K562 (cell line): ENCODE results near the gene OR6S1. TPM values are rescaled to one million over a fixed set of nuclear protein-coding genes. Genes with fewer than 3 reads are reported as not detected.

Source experiments
- ATAC-seq: fragments of 200-7000 bp; cut with Tn5 transposase; 3 replicates; pipeline ENCODE4 v1.9.1; 2020; ENCODE audit warnings: moderate library complexity
- BruUV-seq: library from RNA; stranded (reverse); fragments of 400-500 nt; replicated peaks from 2 replicates; lab custom pipeline; 2021; lab: Mats Ljungman, UMichigan
- CTCF ChIA-PET: fragments of 300-600 bp; formaldehyde crosslinking; extraction: SDS; loops from one replicate; lab custom pipeline; 2021; ENCODE audit warnings: low intra/inter-chr PET ratio; lab: Yijun Ruan, JAX
- POLR2A ChIA-PET: fragments of 300-600, 350-650 bp; sonication (Branson Sonifier 250); formaldehyde crosslinking; extraction: SDS; loops from one replicate; lab custom pipeline; 2021; ENCODE audit warnings: antibody characterized with exemption, inconsistent platforms; lab: Yijun Ruan, JAX
- DNase-seq, 4 experiments: peaks; one replicate each; pipeline versions ENCODE4 v3.0.0 to v3.0.0-alpha.2; 2011 to 2018; ENCODE audit warnings: low spot score in 3 of 4, mixed read lengths in 3 of 4; ENCODE audit errors: extremely low read depth in 1 of 4
- FAIRE-seq: peaks from 2 replicates; lab custom pipeline; 2011; peaks lifted over from hg19 to GRCh38; lab: Jason Lieb, UNC
- H2AFZ ChIP-seq: 2 replicates; pipeline ENCODE4 v1.6.0; 2011; ENCODE audit warnings: low read depth, low read length, control low read depth, inconsistent platforms
- H3K27ac ChIP-seq: fragments of 200-600 bp; 3 replicates; pipeline ENCODE4 v1.8.0; 2011; ENCODE audit warnings: low read depth, mild to moderate bottlenecking, control low read depth, inconsistent platforms, low read length, moderate library complexity, mixed read lengths; ENCODE audit errors: extremely low read depth
- H3K27me3 ChIP-seq, 2 experiments: fragments of 300-600 bp in 1 of 2; 2 replicates in 1 of 2; 3 replicates in 1 of 2; pipeline versions ENCODE4 v1.6.0 to v1.8.0; 2011; ENCODE audit warnings: inconsistent platforms in 2 of 2, low read length in 2 of 2, mild to moderate bottlenecking in 1 of 2, mixed read lengths in 1 of 2, moderate library complexity in 1 of 2; ENCODE audit not compliant: control insufficient read depth in 2 of 2, insufficient read depth in 2 of 2
- H3K36me3 ChIP-seq: fragments of 300-600 bp; 3 replicates; pipeline ENCODE4 v1.8.0; 2011; ENCODE audit warnings: mild to moderate bottlenecking, low read length, inconsistent platforms; ENCODE audit not compliant: control insufficient read depth, insufficient read depth
- H3K4me1 ChIP-seq, 2 experiments: fragments of 200-600 bp in 1 of 2; replicated peaks in 1 of 2; 2 replicates in 1 of 2; 3 replicates in 1 of 2; pipeline versions ENCODE4 v1.5.1 to v1.8.0; 2011; ENCODE audit warnings: inconsistent platforms in 2 of 2, low read length in 2 of 2, mild to moderate bottlenecking in 1 of 2, mixed read lengths in 1 of 2, moderate library complexity in 1 of 2; ENCODE audit not compliant: control insufficient read depth in 2 of 2, insufficient read depth in 2 of 2
- H3K4me2 ChIP-seq: 2 replicates; pipeline ENCODE4 v1.6.1; 2011; ENCODE audit warnings: low read length, control low read depth, inconsistent platforms, mixed read lengths; ENCODE audit not compliant: insufficient read depth
- H3K4me3 ChIP-seq: fragments of 200-600 bp; sonication (generic), shearing (Covaris generic); 2 replicates; pipeline ENCODE4 v1.5.1; 2016; ENCODE audit warnings: control low read depth, inconsistent platforms
- H3K79me2 ChIP-seq: fragments of 200-600 bp; 3 replicates; pipeline ENCODE4 v1.8.0; 2011; ENCODE audit warnings: low read length, inconsistent platforms; ENCODE audit not compliant: control insufficient read depth, insufficient read depth
- H3K9ac ChIP-seq, 2 experiments: 2 replicates each; pipeline versions ENCODE4 v1.6.0 to v1.6.1; 2011; ENCODE audit warnings: low read depth in 2 of 2, low read length in 2 of 2, control low read depth in 1 of 2, inconsistent platforms in 1 of 2, mild to moderate bottlenecking in 1 of 2, mixed read lengths in 1 of 2; ENCODE audit not compliant: insufficient read depth in 1 of 2
- H3K9me1 ChIP-seq: one replicate; pipeline ENCODE4 v1.6.0; 2011; ENCODE audit warnings: inconsistent platforms, mild to moderate bottlenecking, low read length, moderate library complexity; ENCODE audit not compliant: control insufficient read depth, insufficient read depth
- H3K9me3 ChIP-seq: replicated peaks from 2 replicates; pipeline ENCODE4 v1.5.1; 2011; ENCODE audit warnings: low read depth, low read length, inconsistent platforms; ENCODE audit not compliant: control insufficient read depth, insufficient read depth
- H4K20me1 ChIP-seq: replicated peaks from 2 replicates; pipeline ENCODE4 v1.6.1; 2011; ENCODE audit warnings: low read length, inconsistent platforms, mixed read lengths; ENCODE audit not compliant: control insufficient read depth, insufficient read depth
- CEBPG ChIP-seq, 3 experiments: fragments of 200-800 bp in 1 of 3; sonication (Bioruptor generic) in 1 of 3; sonication (generic) in 1 of 3; formaldehyde crosslinking in 1 of 3; IDR thresholded peaks in 2 of 3; conservative IDR thresholded peaks in 1 of 3; 2 replicates each; pipeline versions ENCODE4 v1.6.1 to v1.8.0; 2016 to 2022; ENCODE audit warnings: missing compliant biosample characterization in 2 of 3, missing genetic modification characterization in 2 of 3, mild to moderate bottlenecking in 1 of 3, missing genetic modification reagents in 1 of 3
- NR4A1 ChIP-seq, 2 experiments: fragments of 250-450 bp in 1 of 2; fragments of 450-650 bp in 1 of 2; sonication (Bioruptor Pico) in 1 of 2; IDR thresholded peaks; 2 replicates each; pipeline versions ENCODE4 v1.4.0 to v1.6.1; 2016 to 2020; ENCODE audit warnings: mild to moderate bottlenecking in 2 of 2, missing compliant biosample characterization in 1 of 2, missing genetic modification characterization in 1 of 2, moderate library complexity in 1 of 2
- PKNOX1 ChIP-seq: fragments of 450-650 bp; IDR thresholded peaks from 2 replicates; pipeline ENCODE4 v1.6.1; 2016
- SREBF1 ChIP-seq: fragments of 150-350 bp; IDR thresholded peaks from 2 replicates; pipeline ENCODE4 v1.6.1; 2014; ENCODE audit warnings: antibody characterized with exemption, low read depth, low read length, borderline replicate concordance
- ZEB2 ChIP-seq: fragments of 450-650 bp; IDR thresholded peaks from 2 replicates; pipeline ENCODE4 v1.6.1; 2016
- ZNF316 ChIP-seq: fragments of 450-650 bp; IDR thresholded peaks from 2 replicates; pipeline ENCODE4 v1.6.1; 2016
- WGBS: fragments of 100-300 bp; shearing (Covaris generic); methylation state at CpG from one replicate; pipeline ENCODE4 v1.1.6; 2016; ENCODE audit warnings: low coverage, mixed read lengths; ENCODE audit not compliant: insufficient coverage; ENCODE audit errors: missing lambda C conversion rate; 5-methylcytosine and 5-hydroxymethylcytosine counted together
- in situ Hi-C: fragments of 300-500 bp; cut with MboI; formaldehyde crosslinking; loops from 4 replicates; pipeline ENCODE4 v1.15.0; 2018; ENCODE audit warnings: inconsistent platforms, mixed read lengths
- intact Hi-C: fragments of 100-400 bp; cut with micrococcal nuclease; formaldehyde crosslinking; loops from 2 replicates; pipeline ENCODE4 v1.14.2; 2022
- polyA plus RNA-seq, 8 experiments: library from polyadenylated mRNA; depleted of rRNA in 4 of 8; stranded (reverse) in 5 of 8; unstranded in 3 of 8; fragments of >200 nt; fragmentation: Nextera tagmentation in 2 of 8; fragmentation: Illumina TruSeq in 1 of 8; extraction: Ambion mirVana in 2 of 8; extraction: Trizol in 1 of 8; gene quantifications; 2 replicates each; pipeline versions ENCODE4 v1.2.1 to v1.2.3, GENCODE V29; 2011 to 2014; ENCODE audit warnings: inconsistent platforms in 1 of 8, missing spikeins in 1 of 8
- total RNA-seq, 7 experiments: library from RNA; depleted of rRNA in 6 of 7; stranded (reverse); fragments of >200 nt in 6 of 7; fragmentation: Illumina TruSeq in 2 of 7; extraction: Trizol in 2 of 7; gene quantifications; 2 replicates each; pipeline versions ENCODE4 v1.2.1 to v1.2.3, GENCODE V29; 2011 to 2021; ENCODE audit warnings: low replicate concordance in 1 of 7

The OR6S1 gene
- total and polyA plus RNA-seq, 9 of the 15 experiments (the other 6 are each of a cell fraction or from before 2014, with no cell fraction given), result not detected

GRCh38 chr14:20659336-20659735 lies 17.8 kb upstream of the OR6S1 start:
- no peaks in the 10 kb centered on the region for H3K9me1 ChIP-seq
- TF ChIP-seq PKNOX1, result peak; percentile 35; the same call in 1 of the 2 replicates
- TF ChIP-seq ZNF316, result no peak
- TF ChIP-seq ZEB2, result no peak
- no peak for TF ChIP-seq SREBF1
- no peak for TF ChIP-seq CEBPG (CRISPR knock-in tag; IDR thresholded peaks at IDR 0.05)
- TF ChIP-seq CEBPG (tag; conservative IDR thresholded peaks at IDR 0.05 in 1 of 2, IDR thresholded peaks at IDR 0.05 in 1 of 2), result no peak
- TF ChIP-seq NR4A1 (CRISPR knock-in tag; IDR thresholded peaks at IDR 0.05), result no peak
- TF ChIP-seq NR4A1 (tag; IDR thresholded peaks at IDR 0.05), result no peak
- TF ChIP-seq, all 486 proteins: peak for 1
- H3K27ac ChIP-seq, result no peak overlapping the region
- H4K20me1 ChIP-seq, result peaks cover 7% of the 10 kb centered on the region; the same call in 1 of the 2 replicates
- no peaks in the 10 kb centered on the region for H3K79me2 ChIP-seq
- no peak for FAIRE-seq
- peaks cover 0 to 31% of the 10 kb centered on the region in 2 experiments; a peak in 2 of 5 replicates for H3K27me3 ChIP-seq
- no peak overlapping the region for H3K9ac ChIP-seq
- POLR2A ChIA-PET, result interaction anchor here (0.9 kb wide), 1 partner anchor 116 kb away, joined by 3 read pairs; no protein-coding TSS in a partner anchor
- ATAC-seq, result no peak
- in situ Hi-C loops, result no loop called here
- WGBS, result 14% methylated on average over 5 of the region's 6 CpGs
- no peak overlapping the region for H3K4me2 ChIP-seq
- H2AFZ ChIP-seq, result no peak overlapping the region
- no peaks in the 10 kb centered on the region for H3K36me3 ChIP-seq
- CTCF ChIA-PET, result interaction anchor here (0.7 kb wide), 1 partner anchor 26 kb away, joined by 5 read pairs; no protein-coding TSS in a partner anchor
- no peak overlapping the region for H3K4me3 ChIP-seq
- peaks cover 11 to 17% of the 10 kb centered on the region in 2 experiments; a peak in 3 of 5 replicates for H3K4me1 ChIP-seq
- DNase-seq, result no peak
- H3K9me3 ChIP-seq, result no peaks in the 10 kb centered on the region
- BruUV-seq, result no TSS peak
- intact Hi-C loops, result loop anchor here (5.0 kb wide), 1 partner anchor 33 kb away; no protein-coding TSS in a partner anchor
